ENCODE data around the gene DIP2B. TPM values are rescaled to one million over a fixed set of nuclear protein-coding genes. Genes with fewer than 3 reads are reported as not detected.

The DIP2B gene
- total RNA-seq, 1 donor from 2014 or later, result 37.1 TPM

- Histone ChIP-seq H3K36me3 (no peaks in the 10 kb centered on the region), H3K79me2 (ENCODE audit: low read depth) (peaks cover 63% of the 10 kb centered on the region), H2AFZ (replicated peaks) (no peak overlapping the region), H3K9me3 (ENCODE audit: low read depth) (no peaks in the 10 kb centered on the region), H3K4me1 (peaks cover 17% of the 10 kb centered on the region), H3F3A (ENCODE audit: low read depth) (peaks cover 7% of the 10 kb centered on the region), H3K27me3 (no peaks in the 10 kb centered on the region), H3K4me2 (no peak overlapping the region), H4K20me1 (ENCODE audit: low read depth) (peaks cover 22% of the 10 kb centered on the region), H3K9ac (no peak overlapping the region), H3K27ac (no peak overlapping the region), H3K4me3 (no peak overlapping the region)
- Mint-ChIP-seq H3K4me3 (no peak overlapping the region), H3K27me3 (ENCODE audit: insufficient read depth, low read depth) (no peaks in the 10 kb centered on the region), H3K9me3 (no peaks in the 10 kb centered on the region), H3K4me1 (peaks cover 16% of the 10 kb centered on the region), H3K27ac (peak overlapping the region; percentile 28), H3K36me3 (peaks cover 6% of the 10 kb centered on the region)
- TF ChIP-seq EZH2phosphoT487 (IDR thresholded peaks at IDR 0.05), result no peak
- TF ChIP-seq EZH2 (IDR thresholded peaks at IDR 0.05), result no peak
- no peak for TF ChIP-seq CTCF (IDR thresholded peaks at IDR 0.05)
- no peak for DNase-seq (ENCODE audit: low spot score)
These were observed 24.6 kb downstream of the DIP2B start for GRCh38 chr12:50529345-50529744.

GRCh38 chr12:50530532-50530931 is 25.7 kb downstream of the DIP2B start:
- DNase-seq (ENCODE audit: low spot score), result no peak
- H3K4me2 ChIP-seq, result no peak overlapping the region
- H3K27me3 ChIP-seq, result no peaks in the 10 kb centered on the region
- H3K9ac ChIP-seq, result no peak overlapping the region
- TF ChIP-seq EZH2 (IDR thresholded peaks at IDR 0.05) (no peak), CTCF (IDR thresholded peaks at IDR 0.05) (no peak), EZH2phosphoT487 (IDR thresholded peaks at IDR 0.05) (no peak)
- H3K27ac ChIP-seq, result no peak overlapping the region
- no peak overlapping the region for H3K27ac Mint-ChIP-seq
- H3K4me1 ChIP-seq, result peaks cover 17% of the 10 kb centered on the region
- H3K36me3 ChIP-seq, result no peaks in the 10 kb centered on the region
- H3K4me3 Mint-ChIP-seq, result no peak overlapping the region
- peaks cover 70% of the 10 kb centered on the region for H3K79me2 ChIP-seq (ENCODE audit: low read depth)
- no peaks in the 10 kb centered on the region for H3K9me3 Mint-ChIP-seq
- H3K27me3 Mint-ChIP-seq (ENCODE audit: insufficient read depth, low read depth), result no peaks in the 10 kb centered on the region
- H3K36me3 Mint-ChIP-seq, result peaks cover 8% of the 10 kb centered on the region
- peaks cover 28% of the 10 kb centered on the region for H4K20me1 ChIP-seq (ENCODE audit: low read depth)
- H2AFZ ChIP-seq (replicated peaks), result no peak overlapping the region
- H3K4me3 ChIP-seq, result no peak overlapping the region
- peaks cover 16% of the 10 kb centered on the region for H3K4me1 Mint-ChIP-seq
- no peaks in the 10 kb centered on the region for H3K9me3 ChIP-seq (ENCODE audit: low read depth)
- peaks cover 7% of the 10 kb centered on the region for H3F3A ChIP-seq (ENCODE audit: low read depth)

GRCh38 chr12:50533203-50533584 is 28.4 kb downstream of the DIP2B start:
- no peak overlapping the region for H3K27ac ChIP-seq
- Mint-ChIP-seq H3K4me1 (peaks cover 16% of the 10 kb centered on the region), H3K36me3 (peaks cover 7% of the 10 kb centered on the region), H3K27ac (no peak overlapping the region), H3K9me3 (no peaks in the 10 kb centered on the region), H3K4me3 (no peak overlapping the region), H3K27me3 (ENCODE audit: insufficient read depth, low read depth) (no peaks in the 10 kb centered on the region)
- H3K4me1 ChIP-seq, result peaks cover 21% of the 10 kb centered on the region
- no peak for DNase-seq (ENCODE audit: low spot score)
- no peaks in the 10 kb centered on the region for H3K9me3 ChIP-seq (ENCODE audit: low read depth)
- no peaks in the 10 kb centered on the region for H3K36me3 ChIP-seq
- no peak overlapping the region for H3K4me2 ChIP-seq
- H2AFZ ChIP-seq (replicated peaks), result no peak overlapping the region
- H3K27me3 ChIP-seq, result no peaks in the 10 kb centered on the region
- H3F3A ChIP-seq (ENCODE audit: low read depth), result peaks cover 21% of the 10 kb centered on the region
- no peak overlapping the region for H3K4me3 ChIP-seq
- TF ChIP-seq EZH2 (IDR thresholded peaks at IDR 0.05) (no peak), CTCF (IDR thresholded peaks at IDR 0.05) (no peak), EZH2phosphoT487 (IDR thresholded peaks at IDR 0.05) (no peak)
- H3K9ac ChIP-seq, result no peak overlapping the region
- H4K20me1 ChIP-seq (ENCODE audit: low read depth), result peaks cover 36% of the 10 kb centered on the region
- peaks cover 63% of the 10 kb centered on the region for H3K79me2 ChIP-seq (ENCODE audit: low read depth)

Measured in neural progenitor cell (in vitro differentiated cells).